DLD1 (cell line): ENCODE results near the gene GRID2IP.

Source experiments
- in situ Hi-C: cut with HindIII; loops from 2 replicates; pipeline ENCODE4 v1.10.0; 2017; ENCODE audit warnings: low sequenced_read_pairs

Gene GRID2IP

GRCh38 chr7:6528401-6529130 is 22.7 kb downstream of the GRID2IP start:
- in situ Hi-C loops: no loop called here

- in situ Hi-C loops: no loop called here
Observed at GRCh38 chr7:6526997-6527378, 24.3 kb downstream of the GRID2IP start.

- in situ Hi-C loops: no loop called here
Observed at GRCh38 chr7:6520163-6520981, 30.9 kb downstream of the GRID2IP start.

GRCh38 chr7:6516387-6516983 is 34.8 kb downstream of the GRID2IP start:
- in situ Hi-C loops: no loop called here

- in situ Hi-C loops: no loop called here
Observed at GRCh38 chr7:6513541-6513940, 37.7 kb downstream of the GRID2IP start.

- in situ Hi-C loops: no loop called here
Observed at GRCh38 chr7:6512892-6513291, 38.4 kb downstream of the GRID2IP start.

- in situ Hi-C loops: no loop called here
Observed at GRCh38 chr7:6510476-6511133, 40.7 kb downstream of the GRID2IP start.

GRCh38 chr7:6508950-6509349 is 42.3 kb downstream of the GRID2IP start:
- in situ Hi-C loops: no loop called here

- in situ Hi-C loops: no loop called here
Observed at GRCh38 chr7:6508539-6508938, 42.7 kb downstream of the GRID2IP start.

- in situ Hi-C loops: no loop called here
Observed at GRCh38 chr7:6507906-6508305, 43.4 kb downstream of the GRID2IP start.

- in situ Hi-C loops: no loop called here
Observed at GRCh38 chr7:6505685-6506559, 45.3 kb downstream of the GRID2IP start.

- in situ Hi-C loops: no loop called here
Observed at GRCh38 chr7:6504996-6505395, 46.3 kb downstream of the GRID2IP start.

GRCh38 chr7:6502886-6503285 is 48.4 kb downstream of the GRID2IP start:
- in situ Hi-C loops: no loop called here

- in situ Hi-C loops: no loop called here
Observed at GRCh38 chr7:6501586-6502564, 49.4 kb downstream of the GRID2IP start.

GRCh38 chr7:6500691-6501090 is 50.6 kb downstream of the GRID2IP start:
- in situ Hi-C loops: no loop called here

- in situ Hi-C loops: no loop called here
Observed at GRCh38 chr7:6497994-6498393, 53.3 kb downstream of the GRID2IP start.

GRCh38 chr7:6497637-6497905 is 53.7 kb downstream of the GRID2IP start:
- in situ Hi-C loops: no loop called here

GRCh38 chr7:6496842-6497636 is 54.2 kb downstream of the GRID2IP start:
- in situ Hi-C loops: no loop called here
